GM10248 (cell line): ENCODE results near the gene MAPKAP1.
"Not testable (repeated sequence)": the region's sequence is repeated elsewhere in the genome, so short reads cannot be mapped to it uniquely, and the experiment has no call there.

ENCODE experiments used
- CTCF ChIA-PET: fragments of 300-600 bp; sonication (Branson Sonifier 250); formaldehyde crosslinking; extraction: SDS; loops from one replicate; lab custom pipeline; 2021; ENCODE audit warnings: antibody characterized with exemption; lab: Yijun Ruan, JAX
- POLR2A ChIA-PET: fragments of 350-650 bp; sonication (Branson Sonifier 250); formaldehyde crosslinking; extraction: SDS; loops from one replicate; lab custom pipeline; 2020; ENCODE audit warnings: antibody characterized with exemption; lab: Yijun Ruan, JAX
- DNase-seq: peaks from one replicate; pipeline ENCODE4 v3.0.0; 2012; ENCODE audit errors: extremely low spot score
- CTCF ChIP-seq: IDR thresholded peaks from 2 replicates; pipeline ENCODE4 v1.5.1; 2012; ENCODE audit warnings: mild to moderate bottlenecking, low read depth; ENCODE audit errors: extremely low read depth, missing control alignments, control extremely low read depth

Gene MAPKAP1

DNA sequence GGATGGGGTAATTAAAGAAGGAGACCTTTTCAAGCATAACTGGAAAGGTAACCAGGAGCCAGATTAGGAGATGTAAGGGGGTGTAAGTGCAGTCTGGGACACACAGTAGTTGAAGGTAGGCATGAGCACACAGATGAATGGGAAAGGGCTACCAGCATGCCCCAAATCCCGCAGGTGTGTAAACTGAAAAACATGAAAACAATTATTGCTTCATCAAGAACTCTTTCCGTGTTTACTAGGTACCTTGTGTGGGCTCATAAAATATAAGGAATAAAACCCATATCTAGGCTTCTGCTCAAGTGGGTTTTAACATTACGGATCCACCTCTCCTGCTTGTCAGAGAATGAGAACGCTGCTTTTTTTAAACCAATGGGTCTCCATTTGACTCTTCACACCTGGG, 1.1 kb downstream of the MAPKAP1 start:
- ChIA-PET CTCF (interaction anchor here (1.2 kb wide), 1 partner anchor 61 kb away, joined by 4 read pairs; no protein-coding TSS in a partner anchor), POLR2A (interaction anchor here (1.1 kb wide), 1 partner anchor 770 kb away, joined by 3 read pairs; no protein-coding TSS in a partner anchor)
- no peak for TF ChIP-seq CTCF
- DNase-seq, result no peak

DNA sequence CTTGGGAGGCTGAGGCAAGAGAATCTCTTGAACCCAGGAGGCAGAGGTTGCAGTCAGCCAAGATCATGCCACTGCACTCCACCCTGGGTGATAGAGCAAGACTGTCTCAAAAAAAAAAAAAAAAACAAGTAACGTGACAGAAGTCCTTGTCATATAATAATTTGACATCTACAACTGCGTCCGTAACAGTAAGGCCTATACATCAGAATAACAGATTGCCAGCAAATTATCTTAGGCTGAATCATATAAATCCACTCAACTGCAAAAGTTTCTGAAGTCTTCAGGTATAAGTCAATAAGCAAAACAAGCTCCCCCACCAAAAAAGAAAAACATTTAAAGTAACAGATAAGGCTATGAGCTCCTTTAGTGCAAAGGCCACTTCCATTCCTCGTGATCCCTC, 3.3 kb downstream of the MAPKAP1 start:
- ChIA-PET POLR2A (no interaction called here), CTCF (interaction anchor here (1.0 to 2.5 kb wide), 6 partner anchors 16 to 145 kb away, joined by 3 to 9 read pairs (median 4); no protein-coding TSS in a partner anchor)
- no peak for DNase-seq
- TF ChIP-seq CTCF, result no peak

GRCh38 chr9:125701351-125701750, 5.7 kb downstream of the MAPKAP1 start:
- POLR2A ChIA-PET, result interaction anchor here (1.0 kb wide), 1 partner anchor 20 kb away, joined by 3 read pairs; no protein-coding TSS in a partner anchor
- TF ChIP-seq CTCF, result no peak
- DNase-seq, result peak; percentile 31
- CTCF ChIA-PET, result interaction anchor here (0.9 to 1.2 kb wide), 5 partner anchors 14 to 65 kb away, joined by 3 to 4 read pairs (median 3); no protein-coding TSS in a partner anchor

GRCh38 chr9:125700791-125701190, 6.2 kb downstream of the MAPKAP1 start:
- ChIA-PET CTCF (interaction anchor here (0.9 to 1.2 kb wide), 4 partner anchors 14 to 65 kb away, joined by 3 to 4 read pairs (median 3); no protein-coding TSS in a partner anchor), POLR2A (no interaction called here)
- peak; percentile 71 for DNase-seq
- no peak for TF ChIP-seq CTCF

DNA sequence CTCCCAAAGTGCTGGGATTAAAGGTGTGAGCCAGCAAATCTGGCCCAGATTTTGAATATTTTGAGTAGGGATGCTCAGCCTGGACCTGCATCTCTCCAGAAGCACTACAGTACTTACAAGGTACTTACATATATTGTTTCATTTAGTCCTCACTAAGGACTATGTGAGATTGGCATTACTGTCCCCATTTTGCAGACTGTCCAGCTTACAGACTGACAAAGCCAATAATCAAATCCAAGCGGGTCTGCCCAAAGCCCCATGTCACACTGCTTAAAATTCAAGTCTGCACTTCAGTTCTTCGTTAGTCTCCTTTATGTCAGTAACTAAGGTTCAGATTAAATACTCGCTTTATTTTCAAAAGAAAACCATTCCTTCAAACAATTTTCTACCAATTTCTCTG, 7.1 kb downstream of the MAPKAP1 start:
- CTCF ChIA-PET, result no interaction called here
- TF ChIP-seq CTCF, result no peak
- POLR2A ChIA-PET, result no interaction called here
- DNase-seq, result no peak

- no peak for DNase-seq
- POLR2A ChIA-PET, result no interaction called here
- TF ChIP-seq CTCF, result no peak
- CTCF ChIA-PET, result interaction anchor here (0.8 to 1.3 kb wide), 2 partner anchors 15 to 136 kb away, joined by 3 read pairs; no protein-coding TSS in a partner anchor
Measured at GRCh38 chr9:125696106-125696647, 10.8 kb downstream of the MAPKAP1 start.

DNA sequence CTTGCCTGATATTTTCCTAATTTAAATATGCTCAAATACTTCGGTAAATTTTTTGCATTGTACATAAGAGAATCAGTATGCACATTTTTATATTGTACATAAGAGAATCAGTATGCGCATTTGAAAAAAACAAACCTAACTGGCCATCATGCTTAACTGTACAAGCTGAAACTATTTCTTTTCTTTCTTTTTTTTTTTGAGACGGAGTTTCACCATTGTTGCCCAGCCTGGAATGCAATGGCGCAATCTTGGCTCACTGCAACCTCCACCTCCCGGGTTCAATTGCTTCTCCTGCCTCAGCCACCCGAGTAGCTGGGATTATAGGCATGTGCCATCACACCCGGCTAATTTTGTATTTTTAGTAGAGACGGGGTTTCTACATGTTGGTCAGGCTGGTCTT, 11.5 kb downstream of the MAPKAP1 start:
- DNase-seq, CTCF ChIA-PET, POLR2A ChIA-PET: not testable (repeated sequence)
